HCT116 (cell line): ENCODE results near the gene SPARCL1. TPM values are rescaled to one million over a fixed set of nuclear protein-coding genes. Genes with fewer than 3 reads are reported as not detected.

ENCODE experiments used
- ATAC-seq: fragments of 200-7000 bp; cut with Tn5 transposase; 2 replicates; pipeline ENCODE4 v1.9.1; 2020; ENCODE audit warnings: mild to moderate bottlenecking, moderate library complexity
- BruUV-seq: library from RNA; stranded (reverse); fragments of 400-500 nt; replicated peaks from 2 replicates; lab custom pipeline; 2021; lab: Mats Ljungman, UMichigan
- CTCF ChIA-PET: fragments of 300-600 bp; sonication (Branson Sonifier 250); formaldehyde crosslinking; loops from one replicate; lab custom pipeline; 2021; ENCODE audit warnings: antibody characterized with exemption; lab: Charles Lee
- POLR2A ChIA-PET: fragments of 300-600, 350-600 bp; sonication (Branson Sonifier 250); formaldehyde crosslinking; loops from one replicate; lab custom pipeline; 2021; ENCODE audit warnings: antibody characterized with exemption; lab: Charles Lee
- RAD21 ChIA-PET, 2 experiments: fragments of 300-600 bp; sonication (Branson Sonifier 250); formaldehyde crosslinking; loops; one replicate each; lab custom pipeline; 2023; ENCODE audit warnings: low total read pairs in 2 of 2; ENCODE audit not compliant: uncharacterized antibody in 2 of 2, unreplicated experiment in 2 of 2, low non-redundant PET in 1 of 2; lab: Charles Lee
- DNase-seq: peaks from one replicate; pipeline ENCODE4 v3.0.0-alpha.2; 2010; ENCODE audit warnings: low read depth, low spot score
- H2AFZ ChIP-seq: fragments of 200-600 bp; shearing (Covaris generic), sonication (generic); 2 replicates; pipeline ENCODE4 v1.6.1; 2017; ENCODE audit warnings: low read depth, mixed run types, mixed read lengths, antibody characterized with exemption, low read length; ENCODE audit not compliant: poor library complexity, severe bottlenecking
- H3K27ac ChIP-seq: 2 replicates; pipeline ENCODE4 v1.5.1; 2012; ENCODE audit warnings: low read depth, low read length
- H3K27me3 ChIP-seq: fragments of 200-600 bp; sonication (generic); 2 replicates; pipeline ENCODE4 v1.6.1; 2016; ENCODE audit warnings: mixed run types, low read length, mixed read lengths; ENCODE audit not compliant: insufficient read depth
- H3K36me3 ChIP-seq, 2 experiments: fragments of 200-500 bp in 1 of 2; fragments of 200-600 bp in 1 of 2; sonication (Bioruptor generic) in 1 of 2; sonication (generic) in 1 of 2; 2 replicates each; pipeline versions ENCODE4 v1.5.1 to v1.6.1; 2014 to 2016; ENCODE audit warnings: low read length in 2 of 2, inconsistent platforms in 1 of 2, mixed read lengths in 1 of 2, mixed run types in 1 of 2; ENCODE audit not compliant: insufficient read depth in 2 of 2, control insufficient read depth in 1 of 2
- H3K4me1 ChIP-seq, 2 experiments: fragments of 200-600 bp in 1 of 2; sonication (generic) in 1 of 2; 2 replicates each; pipeline versions ENCODE4 v1.5.1 to v1.6.1; 2012 to 2017; ENCODE audit warnings: low read length in 2 of 2, inconsistent platforms in 1 of 2, mild to moderate bottlenecking in 1 of 2, mixed read lengths in 1 of 2, mixed run types in 1 of 2, moderate library complexity in 1 of 2; ENCODE audit not compliant: insufficient read depth in 2 of 2, control insufficient read depth in 1 of 2
- H3K4me2 ChIP-seq: fragments of 200-600 bp; sonication (generic); 2 replicates; pipeline ENCODE4 v1.6.1; 2017; ENCODE audit warnings: mixed run types, low read length, mixed read lengths
- H3K4me3 ChIP-seq, 2 experiments: fragments of 200-600 bp in 1 of 2; sonication (generic) in 1 of 2; replicated peaks in 1 of 2; 2 replicates each; pipeline ENCODE4 v1.5.1; 2011 to 2016; ENCODE audit warnings: low read length in 2 of 2, control low read depth in 1 of 2, low read depth in 1 of 2, mild to moderate bottlenecking in 1 of 2, mixed read lengths in 1 of 2, mixed run types in 1 of 2
- H3K79me2 ChIP-seq: fragments of 200-600 bp; sonication (generic); 2 replicates; pipeline ENCODE4 v1.6.1; 2017; ENCODE audit warnings: mild to moderate bottlenecking, mixed run types, low read length, moderate library complexity, mixed read lengths; ENCODE audit not compliant: insufficient read depth
- H3K9ac ChIP-seq: fragments of 200-600 bp; sonication (generic); 2 replicates; pipeline ENCODE4 v1.6.1; 2016; ENCODE audit warnings: low read length, mixed read lengths
- H3K9me2 ChIP-seq: fragments of 200-600 bp; sonication (generic), shearing (Covaris generic); 2 replicates; pipeline ENCODE4 v1.6.1; 2017; ENCODE audit warnings: mixed run types, mild to moderate bottlenecking, moderate library complexity; ENCODE audit not compliant: insufficient read depth
- H3K9me3 ChIP-seq, 2 experiments: fragments of 200-500 bp in 1 of 2; fragments of 200-600 bp in 1 of 2; sonication (Bioruptor generic) in 1 of 2; sonication (generic) in 1 of 2; 2 replicates each; pipeline ENCODE4 v1.6.1; 2014 to 2017; ENCODE audit warnings: low read length in 2 of 2, mixed read lengths in 2 of 2, inconsistent platforms in 1 of 2, low read depth in 1 of 2, mild to moderate bottlenecking in 1 of 2, mixed run types in 1 of 2, moderate library complexity in 1 of 2; ENCODE audit not compliant: control insufficient read depth in 1 of 2, insufficient read depth in 1 of 2
- H4K20me1 ChIP-seq: fragments of 200-600 bp; sonication (generic), shearing (Covaris generic); 2 replicates; pipeline ENCODE4 v1.6.1; 2017; ENCODE audit warnings: mixed run types, mild to moderate bottlenecking, moderate library complexity; ENCODE audit not compliant: insufficient read depth
- EZH2 ChIP-seq: fragments of 200-600 bp; sonication (generic); IDR thresholded peaks from 2 replicates; pipeline ENCODE4 v1.6.1; 2017; ENCODE audit warnings: antibody characterized with exemption, mixed run types
- EZH2phosphoT487 ChIP-seq: fragments of 200-600 bp; IDR thresholded peaks from 2 replicates; pipeline ENCODE4 v1.6.1; 2018; ENCODE audit warnings: antibody characterized with exemption, borderline replicate concordance
- POLR2AphosphoS5 ChIP-seq: IDR thresholded peaks from 2 replicates; pipeline ENCODE4 v1.6.1; 2011; ENCODE audit warnings: mild to moderate bottlenecking, low read depth, low read length, moderate library complexity
- RAD21 ChIP-seq: IDR thresholded peaks from 2 replicates; pipeline ENCODE4 v1.6.1; 2012; ENCODE audit warnings: low read depth, mild to moderate bottlenecking
- SRF ChIP-seq: IDR thresholded peaks from 2 replicates; pipeline ENCODE4 v1.6.1; 2012; ENCODE audit warnings: low read depth
- TCF7L2 ChIP-seq: IDR thresholded peaks from 2 replicates; pipeline ENCODE4 v1.7.0; 2011; ENCODE audit warnings: borderline replicate concordance, inconsistent platforms; ENCODE audit not compliant: insufficient read depth, insufficient read length; ENCODE audit errors: extremely low read depth
- ZFX ChIP-seq: fragments of 450-650 bp; IDR thresholded peaks from 2 replicates; pipeline ENCODE4 v1.6.1; 2017
- intact Hi-C: fragments of 100-400 bp; cut with micrococcal nuclease; formaldehyde crosslinking; loops from 2 replicates; pipeline ENCODE4 v1.10.0; 2022
- total RNA-seq: library from RNA; stranded (reverse); gene quantifications from one replicate; pipeline ENCODE4 v1.2.1, GENCODE V29; 2021; ENCODE audit not compliant: unreplicated experiment
- TF ChIP-seq, protein P1 (sequence below): IDR thresholded peaks from 2 replicates; pipeline ENCODE4 v1.6.1; 2012
- TF ChIP-seq, protein P2 (sequence below): IDR thresholded peaks from 2 replicates; pipeline ENCODE4 v1.6.1; 2011; ENCODE audit warnings: mild to moderate bottlenecking, low read length, moderate library complexity; ENCODE audit not compliant: insufficient replicate concordance; ENCODE audit errors: extremely low read depth

The SPARCL1 gene
- total RNA-seq, 1 experiment from 2014 or later = 0.96 TPM

GRCh38 chr4:87570290-87570805, 41.2 kb upstream of the SPARCL1 start:
- Histone ChIP-seq H3K36me3 (no peaks in the 10 kb centered on the region), H4K20me1 (no peaks in the 10 kb centered on the region), H3K4me2 (no peak overlapping the region), H3K9me2 (no peaks in the 10 kb centered on the region), H3K9me3 (no peaks in the 10 kb centered on the region), H3K79me2 (no peaks in the 10 kb centered on the region), H3K9ac (no peak overlapping the region), H3K4me3 (no peak overlapping the region), H3K4me1 (no peaks in the 10 kb centered on the region), H3K27ac (no peak overlapping the region), H2AFZ (no peak overlapping the region), H3K27me3 (no peaks in the 10 kb centered on the region)
- no TSS peak for BruUV-seq
- CTCF ChIA-PET = no interaction called here
- intact Hi-C loops = no loop called here
- RAD21 ChIA-PET = no interaction called here
- no peak for ATAC-seq
- no peak for DNase-seq
- TF ChIP-seq POLR2AphosphoS5 (no peak), SRF (no peak), ZFX (no peak), TCF7L2 (no peak), EZH2phosphoT487 (no peak), RAD21 (no peak), EZH2 (no peak)
- TF ChIP-seq, protein P1, sequence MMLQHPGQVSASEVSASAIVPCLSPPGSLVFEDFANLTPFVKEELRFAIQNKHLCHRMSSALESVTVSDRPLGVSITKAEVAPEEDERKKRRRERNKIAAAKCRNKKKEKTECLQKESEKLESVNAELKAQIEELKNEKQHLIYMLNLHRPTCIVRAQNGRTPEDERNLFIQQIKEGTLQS = no peak
- TF ChIP-seq, protein P2, sequence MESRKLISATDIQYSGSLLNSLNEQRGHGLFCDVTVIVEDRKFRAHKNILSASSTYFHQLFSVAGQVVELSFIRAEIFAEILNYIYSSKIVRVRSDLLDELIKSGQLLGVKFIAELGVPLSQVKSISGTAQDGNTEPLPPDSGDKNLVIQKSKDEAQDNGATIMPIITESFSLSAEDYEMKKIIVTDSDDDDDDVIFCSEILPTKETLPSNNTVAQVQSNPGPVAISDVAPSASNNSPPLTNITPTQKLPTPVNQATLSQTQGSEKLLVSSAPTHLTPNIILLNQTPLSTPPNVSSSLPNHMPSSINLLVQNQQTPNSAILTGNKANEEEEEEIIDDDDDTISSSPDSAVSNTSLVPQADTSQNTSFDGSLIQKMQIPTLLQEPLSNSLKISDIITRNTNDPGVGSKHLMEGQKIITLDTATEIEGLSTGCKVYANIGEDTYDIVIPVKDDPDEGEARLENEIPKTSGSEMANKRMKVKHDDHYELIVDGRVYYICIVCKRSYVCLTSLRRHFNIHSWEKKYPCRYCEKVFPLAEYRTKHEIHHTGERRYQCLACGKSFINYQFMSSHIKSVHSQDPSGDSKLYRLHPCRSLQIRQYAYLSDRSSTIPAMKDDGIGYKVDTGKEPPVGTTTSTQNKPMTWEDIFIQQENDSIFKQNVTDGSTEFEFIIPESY = no peak
- POLR2A ChIA-PET = no interaction called here
